GM23338 (cell line): Measurements from ENCODE around the gene GRIN3B. TPM values are rescaled to one million over a fixed set of nuclear protein-coding genes. Genes with fewer than 3 reads are reported as not detected.

ENCODE experiments used
- ATAC-seq: fragments of 200-7000 bp; cut with Tn5 transposase; 3 replicates; pipeline ENCODE4 v1.9.1; 2020
- DNase-seq: peaks from one replicate; pipeline ENCODE4 v3.0.0-alpha.2; 2015; ENCODE audit warnings: low spot score
- H2AFZ ChIP-seq: fragments of 200-600 bp; sonication (generic); 2 replicates; pipeline ENCODE4 v1.8.0; 2016; ENCODE audit warnings: antibody characterized with exemption, mild to moderate bottlenecking, moderate library complexity
- H3F3A ChIP-seq: fragments of 200-600 bp; sonication (generic); replicated peaks from 2 replicates; pipeline ENCODE4 v1.8.0; 2017; ENCODE audit warnings: antibody characterized with exemption, mixed run types, low read depth
- H3K27ac ChIP-seq: fragments of 200-600 bp; sonication (generic); 2 replicates; pipeline ENCODE4 v1.6.1; 2016; ENCODE audit warnings: low read depth
- H3K27me3 ChIP-seq: fragments of 200-600 bp; sonication (generic); 2 replicates; pipeline ENCODE4 v1.8.0; 2016; ENCODE audit warnings: mild to moderate bottlenecking, mixed run types, moderate library complexity; ENCODE audit not compliant: insufficient read depth
- H3K36me3 ChIP-seq: fragments of 200-600 bp; sonication (generic); 2 replicates; pipeline ENCODE4 v1.8.0; 2016; ENCODE audit warnings: mild to moderate bottlenecking; ENCODE audit not compliant: insufficient read depth
- H3K4me1 ChIP-seq: fragments of 200-600 bp; sonication (generic); 2 replicates; pipeline ENCODE4 v1.8.0; 2016; ENCODE audit warnings: mild to moderate bottlenecking, moderate library complexity; ENCODE audit not compliant: insufficient read depth
- H3K4me2 ChIP-seq: fragments of 200-600 bp; sonication (generic); 2 replicates; pipeline ENCODE4 v1.7.1; 2017; ENCODE audit warnings: mixed run types
- H3K4me3 ChIP-seq: fragments of 200-600 bp; sonication (generic); 2 replicates; pipeline ENCODE4 v1.6.1; 2016; ENCODE audit warnings: mixed run types
- H3K79me2 ChIP-seq: fragments of 200-600 bp; sonication (generic); replicated peaks from 2 replicates; pipeline ENCODE4 v1.8.0; 2017; ENCODE audit warnings: mild to moderate bottlenecking; ENCODE audit not compliant: insufficient read depth
- H3K9me2 ChIP-seq: fragments of 200-600 bp; sonication (generic); 2 replicates; pipeline ENCODE4 v1.8.0; 2017; ENCODE audit not compliant: insufficient read depth
- H4K20me1 ChIP-seq: fragments of 200-600 bp; sonication (generic); replicated peaks from 2 replicates; pipeline ENCODE4 v1.8.0; 2017; ENCODE audit warnings: mild to moderate bottlenecking; ENCODE audit not compliant: insufficient read depth
- H3K27ac Mint-ChIP-seq: 2 replicates; pipeline ENCODE4 v1.8.0; 2020; ENCODE audit warnings: inconsistent platforms, mild to moderate bottlenecking, moderate library complexity, mixed read lengths
- H3K27me3 Mint-ChIP-seq: 3 replicates; pipeline ENCODE4 v1.8.0; 2022; ENCODE audit warnings: low read depth, mild to moderate bottlenecking, moderate library complexity, mixed read lengths, inconsistent platforms; ENCODE audit not compliant: insufficient read depth, poor library complexity
- H3K36me3 Mint-ChIP-seq: 3 replicates; pipeline ENCODE4 v1.8.0; 2021; ENCODE audit warnings: low read depth, mild to moderate bottlenecking, inconsistent platforms, moderate library complexity, mixed read lengths
- H3K4me1 Mint-ChIP-seq: 3 replicates; pipeline ENCODE4 v1.8.0; 2020; ENCODE audit warnings: mild to moderate bottlenecking, inconsistent platforms, mixed read lengths
- H3K4me3 Mint-ChIP-seq: 3 replicates; pipeline ENCODE4 v1.8.0; 2021; ENCODE audit warnings: moderate library complexity, mild to moderate bottlenecking, inconsistent platforms, mixed read lengths
- H3K9me3 Mint-ChIP-seq: 3 replicates; pipeline ENCODE4 v1.8.0; 2020; ENCODE audit warnings: moderate library complexity, mild to moderate bottlenecking, inconsistent platforms, mixed read lengths
- CREB1 ChIP-seq: fragments of 250-450 bp; sonication (Bioruptor Pico); IDR thresholded peaks from 2 replicates; pipeline ENCODE4 v1.5.0; 2020; ENCODE audit warnings: low read depth, mild to moderate bottlenecking, moderate library complexity
- EZH2 ChIP-seq: fragments of 200-600 bp; sonication (generic); IDR thresholded peaks from one replicate; pipeline ENCODE4 v1.8.0; 2017; ENCODE audit warnings: antibody characterized with exemption, mild to moderate bottlenecking, low read depth; ENCODE audit not compliant: unreplicated experiment
- EZH2phosphoT487 ChIP-seq: fragments of 200-600 bp; sonication (generic); IDR thresholded peaks from one replicate; pipeline ENCODE4 v1.8.1; 2018; ENCODE audit warnings: antibody characterized with exemption; ENCODE audit not compliant: unreplicated experiment
- JUNB ChIP-seq: IDR thresholded peaks from one replicate; pipeline ENCODE4 v1.6.1; 2016; ENCODE audit warnings: antibody characterized with exemption; ENCODE audit not compliant: unreplicated experiment
- NANOG ChIP-seq: IDR thresholded peaks from 2 replicates; pipeline ENCODE4 v1.6.1; 2016; ENCODE audit warnings: antibody characterized with exemption, borderline replicate concordance
- POLR2AphosphoS5 ChIP-seq: IDR thresholded peaks from 2 replicates; pipeline ENCODE4 v1.6.1; 2016; ENCODE audit warnings: antibody characterized with exemption, low read depth
- STAT1 ChIP-seq: IDR thresholded peaks from one replicate; pipeline ENCODE4 v1.6.1; 2016; ENCODE audit warnings: antibody characterized with exemption; ENCODE audit not compliant: unreplicated experiment
- ZNF114 ChIP-seq: fragments of 250-450 bp; sonication (Bioruptor Pico); IDR thresholded peaks from 2 replicates; pipeline ENCODE4 v1.5.0; 2020; ENCODE audit warnings: mild to moderate bottlenecking, moderate library complexity
- ZNF331 ChIP-seq: fragments of 250-450 bp; sonication (Bioruptor Pico); IDR thresholded peaks from 2 replicates; pipeline ENCODE4 v1.5.0; 2020; ENCODE audit warnings: low read depth, mild to moderate bottlenecking, moderate library complexity
- polyA plus RNA-seq: library from polyadenylated mRNA; unstranded; fragments of >200 nt; fragmentation: Nextera tagmentation; extraction: Ambion mirVana; gene quantifications from 2 replicates; pipeline ENCODE4 v1.2.1, GENCODE V29; 2016
- total RNA-seq: library from RNA; depleted of rRNA; stranded (reverse); fragments of >200 nt; shearing (Covaris generic); gene quantifications from 2 replicates; pipeline ENCODE4 v1.2.3, GENCODE V29; 2014
- TF ChIP-seq, protein P1 (sequence below): fragments of 250-450 bp; sonication (Bioruptor Pico); IDR thresholded peaks from 2 replicates; pipeline ENCODE4 v1.5.0; 2020; ENCODE audit warnings: mild to moderate bottlenecking, moderate library complexity
- TF ChIP-seq, protein P2 (sequence below): IDR thresholded peaks from one replicate; pipeline ENCODE4 v1.6.1; 2018; ENCODE audit warnings: antibody characterized with exemption; ENCODE audit not compliant: unreplicated experiment
- TF ChIP-seq, protein P3 (sequence below): IDR thresholded peaks from 2 replicates; pipeline ENCODE4 v1.6.1; 2016; ENCODE audit warnings: antibody characterized with exemption
- TF ChIP-seq, protein P4 (sequence below), 2 experiments: fragments of 200-600 bp in 1 of 2; sonication (generic) in 1 of 2; conservative IDR thresholded peaks; 2 replicates each; pipeline versions ENCODE4 v1.5.1 to v1.6.1; 2016 to 2017; ENCODE audit warnings: antibody characterized with exemption in 2 of 2, low read depth in 2 of 2, mild to moderate bottlenecking in 2 of 2, moderate library complexity in 1 of 2

Gene GRIN3B
- total and polyA plus RNA-seq, 2 experiments from 2014 or later, result 0.11 to 2.8 TPM

DNA sequence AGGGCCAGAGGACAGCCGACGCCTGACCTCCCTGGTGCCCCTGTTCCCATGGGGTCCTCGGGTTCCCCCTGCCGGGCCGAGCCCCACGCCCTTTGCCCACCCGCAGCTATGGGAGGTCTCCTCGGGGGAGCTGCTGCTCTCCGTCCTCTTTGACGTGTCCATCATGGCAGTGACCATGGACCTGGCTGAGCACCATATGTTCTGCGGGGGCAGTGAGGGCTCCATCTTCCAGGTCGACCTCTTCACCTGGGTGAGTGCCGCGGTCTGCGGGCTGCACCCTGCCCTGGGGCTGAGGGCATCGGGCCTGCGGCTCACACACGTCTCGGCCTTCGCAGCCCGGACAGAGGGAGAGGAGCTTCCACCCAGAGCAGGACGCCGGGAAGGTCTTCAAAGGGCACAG, 9.5 kb upstream of the GRIN3B start:
- H3K4me3 Mint-ChIP-seq, result no peak overlapping the region
- H3K4me2 ChIP-seq, result no peak overlapping the region
- no peak overlapping the region for H3K4me3 ChIP-seq
- H3K36me3 Mint-ChIP-seq, result peaks cover 40% of the 10 kb centered on the region
- no peaks in the 10 kb centered on the region for H3K9me2 ChIP-seq
- H3K9me3 Mint-ChIP-seq, result no peaks in the 10 kb centered on the region
- H3K4me1 ChIP-seq, result no peaks in the 10 kb centered on the region
- DNase-seq (no peak), ATAC-seq (no peak)
- no peaks in the 10 kb centered on the region for H3K27me3 ChIP-seq
- H3K79me2 ChIP-seq, result no peaks in the 10 kb centered on the region
- no peak overlapping the region for H3K27ac ChIP-seq
- peaks cover 9% of the 10 kb centered on the region for H3K27me3 Mint-ChIP-seq
- no peak overlapping the region for H2AFZ ChIP-seq
- no peak overlapping the region for H3K27ac Mint-ChIP-seq
- no peak for TF ChIP-seq EZH2phosphoT487
- TF ChIP-seq ZNF114 (CRISPR knock-in tag), result no peak
- no peak for TF ChIP-seq POLR2AphosphoS5
- TF ChIP-seq, protein P1, sequence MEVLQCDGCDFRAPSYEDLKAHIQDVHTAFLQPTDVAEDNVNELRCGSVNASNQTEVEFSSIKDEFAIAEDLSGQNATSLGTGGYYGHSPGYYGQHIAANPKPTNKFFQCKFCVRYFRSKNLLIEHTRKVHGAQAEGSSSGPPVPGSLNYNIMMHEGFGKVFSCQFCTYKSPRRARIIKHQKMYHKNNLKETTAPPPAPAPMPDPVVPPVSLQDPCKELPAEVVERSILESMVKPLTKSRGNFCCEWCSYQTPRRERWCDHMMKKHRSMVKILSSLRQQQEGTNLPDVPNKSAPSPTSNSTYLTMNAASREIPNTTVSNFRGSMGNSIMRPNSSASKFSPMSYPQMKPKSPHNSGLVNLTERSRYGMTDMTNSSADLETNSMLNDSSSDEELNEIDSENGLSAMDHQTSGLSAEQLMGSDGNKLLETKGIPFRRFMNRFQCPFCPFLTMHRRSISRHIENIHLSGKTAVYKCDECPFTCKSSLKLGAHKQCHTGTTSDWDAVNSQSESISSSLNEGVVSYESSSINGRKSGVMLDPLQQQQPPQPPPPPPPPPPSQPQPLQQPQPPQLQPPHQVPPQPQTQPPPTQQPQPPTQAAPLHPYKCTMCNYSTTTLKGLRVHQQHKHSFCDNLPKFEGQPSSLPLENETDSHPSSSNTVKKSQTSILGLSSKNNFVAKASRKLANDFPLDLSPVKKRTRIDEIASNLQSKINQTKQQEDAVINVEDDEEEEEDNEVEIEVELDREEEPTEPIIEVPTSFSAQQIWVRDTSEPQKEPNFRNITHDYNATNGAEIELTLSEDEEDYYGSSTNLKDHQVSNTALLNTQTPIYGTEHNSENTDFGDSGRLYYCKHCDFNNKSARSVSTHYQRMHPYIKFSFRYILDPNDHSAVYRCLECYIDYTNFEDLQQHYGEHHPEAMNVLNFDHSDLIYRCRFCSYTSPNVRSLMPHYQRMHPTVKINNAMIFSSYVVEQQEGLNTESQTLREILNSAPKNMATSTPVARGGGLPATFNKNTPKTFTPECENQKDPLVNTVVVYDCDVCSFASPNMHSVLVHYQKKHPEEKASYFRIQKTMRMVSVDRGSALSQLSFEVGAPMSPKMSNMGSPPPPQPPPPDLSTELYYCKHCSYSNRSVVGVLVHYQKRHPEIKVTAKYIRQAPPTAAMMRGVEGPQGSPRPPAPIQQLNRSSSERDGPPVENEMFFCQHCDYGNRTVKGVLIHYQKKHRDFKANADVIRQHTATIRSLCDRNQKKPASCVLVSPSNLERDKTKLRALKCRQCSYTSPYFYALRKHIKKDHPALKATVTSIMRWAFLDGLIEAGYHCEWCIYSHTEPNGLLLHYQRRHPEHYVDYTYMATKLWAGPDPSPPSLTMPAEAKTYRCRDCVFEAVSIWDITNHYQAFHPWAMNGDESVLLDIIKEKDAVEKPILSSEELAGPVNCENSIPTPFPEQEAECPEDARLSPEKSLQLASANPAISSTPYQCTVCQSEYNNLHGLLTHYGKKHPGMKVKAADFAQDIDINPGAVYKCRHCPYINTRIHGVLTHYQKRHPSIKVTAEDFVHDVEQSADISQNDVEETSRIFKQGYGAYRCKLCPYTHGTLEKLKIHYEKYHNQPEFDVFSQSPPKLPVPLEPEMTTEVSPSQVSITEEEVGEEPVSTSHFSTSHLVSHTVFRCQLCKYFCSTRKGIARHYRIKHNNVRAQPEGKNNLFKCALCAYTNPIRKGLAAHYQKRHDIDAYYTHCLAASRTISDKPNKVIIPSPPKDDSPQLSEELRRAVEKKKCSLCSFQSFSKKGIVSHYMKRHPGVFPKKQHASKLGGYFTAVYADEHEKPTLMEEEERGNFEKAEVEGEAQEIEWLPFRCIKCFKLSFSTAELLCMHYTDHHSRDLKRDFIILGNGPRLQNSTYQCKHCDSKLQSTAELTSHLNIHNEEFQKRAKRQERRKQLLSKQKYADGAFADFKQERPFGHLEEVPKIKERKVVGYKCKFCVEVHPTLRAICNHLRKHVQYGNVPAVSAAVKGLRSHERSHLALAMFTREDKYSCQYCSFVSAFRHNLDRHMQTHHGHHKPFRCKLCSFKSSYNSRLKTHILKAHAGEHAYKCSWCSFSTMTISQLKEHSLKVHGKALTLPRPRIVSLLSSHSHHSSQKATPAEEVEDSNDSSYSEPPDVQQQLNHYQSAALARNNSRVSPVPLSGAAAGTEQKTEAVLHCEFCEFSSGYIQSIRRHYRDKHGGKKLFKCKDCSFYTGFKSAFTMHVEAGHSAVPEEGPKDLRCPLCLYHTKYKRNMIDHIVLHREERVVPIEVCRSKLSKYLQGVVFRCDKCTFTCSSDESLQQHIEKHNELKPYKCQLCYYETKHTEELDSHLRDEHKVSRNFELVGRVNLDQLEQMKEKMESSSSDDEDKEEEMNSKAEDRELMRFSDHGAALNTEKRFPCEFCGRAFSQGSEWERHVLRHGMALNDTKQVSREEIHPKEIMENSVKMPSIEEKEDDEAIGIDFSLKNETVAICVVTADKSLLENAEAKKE, result no peak
- no peak for TF ChIP-seq NANOG
- TF ChIP-seq, protein P2, sequence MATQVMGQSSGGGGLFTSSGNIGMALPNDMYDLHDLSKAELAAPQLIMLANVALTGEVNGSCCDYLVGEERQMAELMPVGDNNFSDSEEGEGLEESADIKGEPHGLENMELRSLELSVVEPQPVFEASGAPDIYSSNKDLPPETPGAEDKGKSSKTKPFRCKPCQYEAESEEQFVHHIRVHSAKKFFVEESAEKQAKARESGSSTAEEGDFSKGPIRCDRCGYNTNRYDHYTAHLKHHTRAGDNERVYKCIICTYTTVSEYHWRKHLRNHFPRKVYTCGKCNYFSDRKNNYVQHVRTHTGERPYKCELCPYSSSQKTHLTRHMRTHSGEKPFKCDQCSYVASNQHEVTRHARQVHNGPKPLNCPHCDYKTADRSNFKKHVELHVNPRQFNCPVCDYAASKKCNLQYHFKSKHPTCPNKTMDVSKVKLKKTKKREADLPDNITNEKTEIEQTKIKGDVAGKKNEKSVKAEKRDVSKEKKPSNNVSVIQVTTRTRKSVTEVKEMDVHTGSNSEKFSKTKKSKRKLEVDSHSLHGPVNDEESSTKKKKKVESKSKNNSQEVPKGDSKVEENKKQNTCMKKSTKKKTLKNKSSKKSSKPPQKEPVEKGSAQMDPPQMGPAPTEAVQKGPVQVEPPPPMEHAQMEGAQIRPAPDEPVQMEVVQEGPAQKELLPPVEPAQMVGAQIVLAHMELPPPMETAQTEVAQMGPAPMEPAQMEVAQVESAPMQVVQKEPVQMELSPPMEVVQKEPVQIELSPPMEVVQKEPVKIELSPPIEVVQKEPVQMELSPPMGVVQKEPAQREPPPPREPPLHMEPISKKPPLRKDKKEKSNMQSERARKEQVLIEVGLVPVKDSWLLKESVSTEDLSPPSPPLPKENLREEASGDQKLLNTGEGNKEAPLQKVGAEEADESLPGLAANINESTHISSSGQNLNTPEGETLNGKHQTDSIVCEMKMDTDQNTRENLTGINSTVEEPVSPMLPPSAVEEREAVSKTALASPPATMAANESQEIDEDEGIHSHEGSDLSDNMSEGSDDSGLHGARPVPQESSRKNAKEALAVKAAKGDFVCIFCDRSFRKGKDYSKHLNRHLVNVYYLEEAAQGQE, result no peak
- TF ChIP-seq EZH2, result no peak
- no peak for TF ChIP-seq STAT1
- TF ChIP-seq, protein P3, sequence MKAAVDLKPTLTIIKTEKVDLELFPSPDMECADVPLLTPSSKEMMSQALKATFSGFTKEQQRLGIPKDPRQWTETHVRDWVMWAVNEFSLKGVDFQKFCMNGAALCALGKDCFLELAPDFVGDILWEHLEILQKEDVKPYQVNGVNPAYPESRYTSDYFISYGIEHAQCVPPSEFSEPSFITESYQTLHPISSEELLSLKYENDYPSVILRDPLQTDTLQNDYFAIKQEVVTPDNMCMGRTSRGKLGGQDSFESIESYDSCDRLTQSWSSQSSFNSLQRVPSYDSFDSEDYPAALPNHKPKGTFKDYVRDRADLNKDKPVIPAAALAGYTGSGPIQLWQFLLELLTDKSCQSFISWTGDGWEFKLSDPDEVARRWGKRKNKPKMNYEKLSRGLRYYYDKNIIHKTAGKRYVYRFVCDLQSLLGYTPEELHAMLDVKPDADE, result no peak
- TF ChIP-seq, protein P4, sequence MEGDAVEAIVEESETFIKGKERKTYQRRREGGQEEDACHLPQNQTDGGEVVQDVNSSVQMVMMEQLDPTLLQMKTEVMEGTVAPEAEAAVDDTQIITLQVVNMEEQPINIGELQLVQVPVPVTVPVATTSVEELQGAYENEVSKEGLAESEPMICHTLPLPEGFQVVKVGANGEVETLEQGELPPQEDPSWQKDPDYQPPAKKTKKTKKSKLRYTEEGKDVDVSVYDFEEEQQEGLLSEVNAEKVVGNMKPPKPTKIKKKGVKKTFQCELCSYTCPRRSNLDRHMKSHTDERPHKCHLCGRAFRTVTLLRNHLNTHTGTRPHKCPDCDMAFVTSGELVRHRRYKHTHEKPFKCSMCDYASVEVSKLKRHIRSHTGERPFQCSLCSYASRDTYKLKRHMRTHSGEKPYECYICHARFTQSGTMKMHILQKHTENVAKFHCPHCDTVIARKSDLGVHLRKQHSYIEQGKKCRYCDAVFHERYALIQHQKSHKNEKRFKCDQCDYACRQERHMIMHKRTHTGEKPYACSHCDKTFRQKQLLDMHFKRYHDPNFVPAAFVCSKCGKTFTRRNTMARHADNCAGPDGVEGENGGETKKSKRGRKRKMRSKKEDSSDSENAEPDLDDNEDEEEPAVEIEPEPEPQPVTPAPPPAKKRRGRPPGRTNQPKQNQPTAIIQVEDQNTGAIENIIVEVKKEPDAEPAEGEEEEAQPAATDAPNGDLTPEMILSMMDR (conservative IDR thresholded peaks at IDR 0.05; ENCODE audit: low read depth in 2 of 2), result no peak
- TF ChIP-seq JUNB, result no peak
- no peak for TF ChIP-seq ZNF331 (CRISPR knock-in tag)
- no peak for TF ChIP-seq CREB1 (CRISPR knock-in tag)
- peaks cover 22% of the 10 kb centered on the region for H3F3A ChIP-seq
- peaks cover 5% of the 10 kb centered on the region; the same call in 1 of the 2 replicates for H3K36me3 ChIP-seq
- H3K4me1 Mint-ChIP-seq, result peaks cover 3% of the 10 kb centered on the region; the same call in 1 of the 3 replicates
- H4K20me1 ChIP-seq, result peaks cover 1% of the 10 kb centered on the region; the same call in 1 of the 2 replicates
